Activated naive CD4-positive, alpha-beta T cell treated with anti-CD3 and anti-CD28 coated beads, Interleukin-2, amount 10 ng/mL, durations not matched to agents 7 days and 5 days (primary cell): ENCODE results near the gene COL6A6.

ENCODE experiments used
- CTCF ChIA-PET: fragments of 350-600 bp; sonication (Branson Sonifier 250); formaldehyde crosslinking; loops from one replicate; lab custom pipeline; 2021; ENCODE audit warnings: antibody characterized with exemption; lab: Charles Lee
- DNase-seq: peaks from one replicate; pipeline ENCODE4 v3.0.0-alpha.2; 2020
- H3K27ac Mint-ChIP-seq: one replicate; pipeline ENCODE4 v1.8.0; 2021; ENCODE audit warnings: mild to moderate bottlenecking, moderate library complexity, mixed read lengths
- H3K27me3 Mint-ChIP-seq: one replicate; pipeline ENCODE4 v1.8.0; 2021; ENCODE audit warnings: mild to moderate bottlenecking, mixed read lengths
- H3K36me3 Mint-ChIP-seq: one replicate; pipeline ENCODE4 v1.8.0; 2021; ENCODE audit warnings: mixed read lengths
- H3K4me1 Mint-ChIP-seq: one replicate; pipeline ENCODE4 v1.8.0; 2021; ENCODE audit warnings: mixed read lengths
- H3K4me3 Mint-ChIP-seq: one replicate; pipeline ENCODE4 v1.8.0; 2021; ENCODE audit warnings: mild to moderate bottlenecking, moderate library complexity, mixed read lengths
- H3K9me3 Mint-ChIP-seq: one replicate; pipeline ENCODE4 v1.8.0; 2021; ENCODE audit warnings: mixed read lengths

COL6A6 gene

GRCh38 chr3:130548356-130548755, 31.4 kb downstream of the COL6A6 start:
- DNase-seq, result no peak
- Mint-ChIP-seq H3K36me3 (no peaks in the 10 kb centered on the region), H3K9me3 (no peaks in the 10 kb centered on the region), H3K27me3 (no peaks in the 10 kb centered on the region), H3K27ac (no peak overlapping the region), H3K4me3 (no peak overlapping the region), H3K4me1 (no peaks in the 10 kb centered on the region)
- CTCF ChIA-PET, result no interaction called here

GRCh38 chr3:130557336-130558035, 40.5 kb downstream of the COL6A6 start:
- Mint-ChIP-seq H3K9me3 (no peaks in the 10 kb centered on the region), H3K27ac (no peak overlapping the region), H3K4me3 (no peak overlapping the region), H3K36me3 (no peaks in the 10 kb centered on the region), H3K27me3 (peaks cover 7% of the 10 kb centered on the region), H3K4me1 (no peaks in the 10 kb centered on the region)
- no peak for DNase-seq
- CTCF ChIA-PET, result no interaction called here

GRCh38 chr3:130558366-130558765, 41.4 kb downstream of the COL6A6 start:
- CTCF ChIA-PET, result no interaction called here
- DNase-seq, result no peak
- Mint-ChIP-seq H3K27me3 (peaks cover 7% of the 10 kb centered on the region), H3K4me1 (no peaks in the 10 kb centered on the region), H3K9me3 (no peaks in the 10 kb centered on the region), H3K36me3 (no peaks in the 10 kb centered on the region), H3K4me3 (no peak overlapping the region), H3K27ac (no peak overlapping the region)

- CTCF ChIA-PET, result interaction anchor here (1.2 kb wide), 1 partner anchor 195 kb away, joined by 3 read pairs; no protein-coding TSS in a partner anchor
- Mint-ChIP-seq H3K9me3 (no peaks in the 10 kb centered on the region), H3K4me3 (no peak overlapping the region), H3K27ac (no peak overlapping the region), H3K36me3 (no peaks in the 10 kb centered on the region), H3K27me3 (no peaks in the 10 kb centered on the region), H3K4me1 (no peaks in the 10 kb centered on the region)
- DNase-seq, result no peak
These were observed 48.2 kb downstream of the COL6A6 start for GRCh38 chr3:130565224-130565623.
